AG09319 (cell line): ENCODE measurements around the gene SOX13.

ENCODE experiments used
- DNase-seq: peaks from one replicate; pipeline ENCODE4 v3.0.0-alpha.2; 2010; ENCODE audit warnings: low read depth; ENCODE audit errors: extremely low read depth
- TF ChIP-seq, protein P1 (sequence below): IDR thresholded peaks from 2 replicates; pipeline ENCODE4 v1.5.1; 2011; ENCODE audit warnings: low read depth, mild to moderate bottlenecking, inconsistent platforms, low read length, moderate library complexity

SOX13 gene

DNA sequence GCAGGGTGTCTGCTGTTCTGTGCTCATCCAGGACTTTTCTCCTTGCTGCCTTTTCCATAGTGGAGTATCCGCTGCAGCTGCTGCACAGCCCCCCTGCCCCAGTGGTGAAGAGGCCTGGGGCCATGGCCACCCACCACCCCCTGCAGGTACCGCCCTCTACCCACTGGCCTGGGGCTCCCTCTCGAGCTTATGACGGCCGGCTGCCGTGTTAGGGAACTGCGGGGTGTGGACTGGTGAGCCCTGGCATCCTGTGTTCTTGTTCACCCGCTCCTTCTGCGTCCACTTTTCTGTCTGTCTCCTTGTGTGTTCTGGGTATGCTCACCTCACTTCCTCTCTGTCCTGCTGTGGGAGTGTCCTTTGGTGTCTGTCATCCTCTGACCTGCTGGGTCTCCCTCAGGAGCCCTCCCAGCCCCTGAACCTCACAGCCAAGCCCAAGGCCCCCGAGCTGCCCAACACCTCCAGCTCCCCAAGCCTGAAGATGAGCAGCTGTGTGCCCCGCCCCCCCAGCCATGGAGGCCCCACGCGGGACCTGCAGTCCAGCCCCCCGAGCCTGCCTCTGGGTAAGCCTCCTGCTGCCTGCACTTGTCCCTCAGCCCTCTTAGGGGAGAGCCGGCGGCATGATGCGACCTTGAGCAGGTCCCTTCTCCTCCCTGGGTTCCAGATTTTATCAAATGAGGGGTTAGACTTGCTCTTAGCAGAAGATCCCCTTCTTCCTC is 49.1 kb downstream of the SOX13 start:
- DNase-seq = no peak
- TF ChIP-seq, protein P1, sequence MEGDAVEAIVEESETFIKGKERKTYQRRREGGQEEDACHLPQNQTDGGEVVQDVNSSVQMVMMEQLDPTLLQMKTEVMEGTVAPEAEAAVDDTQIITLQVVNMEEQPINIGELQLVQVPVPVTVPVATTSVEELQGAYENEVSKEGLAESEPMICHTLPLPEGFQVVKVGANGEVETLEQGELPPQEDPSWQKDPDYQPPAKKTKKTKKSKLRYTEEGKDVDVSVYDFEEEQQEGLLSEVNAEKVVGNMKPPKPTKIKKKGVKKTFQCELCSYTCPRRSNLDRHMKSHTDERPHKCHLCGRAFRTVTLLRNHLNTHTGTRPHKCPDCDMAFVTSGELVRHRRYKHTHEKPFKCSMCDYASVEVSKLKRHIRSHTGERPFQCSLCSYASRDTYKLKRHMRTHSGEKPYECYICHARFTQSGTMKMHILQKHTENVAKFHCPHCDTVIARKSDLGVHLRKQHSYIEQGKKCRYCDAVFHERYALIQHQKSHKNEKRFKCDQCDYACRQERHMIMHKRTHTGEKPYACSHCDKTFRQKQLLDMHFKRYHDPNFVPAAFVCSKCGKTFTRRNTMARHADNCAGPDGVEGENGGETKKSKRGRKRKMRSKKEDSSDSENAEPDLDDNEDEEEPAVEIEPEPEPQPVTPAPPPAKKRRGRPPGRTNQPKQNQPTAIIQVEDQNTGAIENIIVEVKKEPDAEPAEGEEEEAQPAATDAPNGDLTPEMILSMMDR = no peak

DNA sequence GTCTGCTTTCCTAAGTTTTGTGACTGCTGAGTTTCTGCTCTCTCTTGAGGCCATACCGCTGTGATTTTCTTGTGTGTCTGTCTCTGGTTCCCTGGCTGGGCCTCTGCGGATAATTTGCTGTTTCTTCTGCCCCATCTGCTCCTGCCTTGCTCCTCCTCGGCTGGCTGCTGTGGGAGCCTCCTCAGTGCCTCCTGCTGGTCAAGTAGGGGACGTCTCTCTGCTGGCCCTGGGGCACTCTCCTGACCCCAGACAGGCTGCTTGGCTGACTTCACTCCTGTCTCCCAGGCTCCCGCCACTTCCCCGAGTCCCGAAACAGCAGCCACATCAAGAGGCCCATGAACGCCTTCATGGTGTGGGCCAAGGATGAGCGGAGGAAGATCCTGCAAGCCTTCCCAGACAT is 50.5 kb downstream of the SOX13 start:
- no peak for DNase-seq

DNA sequence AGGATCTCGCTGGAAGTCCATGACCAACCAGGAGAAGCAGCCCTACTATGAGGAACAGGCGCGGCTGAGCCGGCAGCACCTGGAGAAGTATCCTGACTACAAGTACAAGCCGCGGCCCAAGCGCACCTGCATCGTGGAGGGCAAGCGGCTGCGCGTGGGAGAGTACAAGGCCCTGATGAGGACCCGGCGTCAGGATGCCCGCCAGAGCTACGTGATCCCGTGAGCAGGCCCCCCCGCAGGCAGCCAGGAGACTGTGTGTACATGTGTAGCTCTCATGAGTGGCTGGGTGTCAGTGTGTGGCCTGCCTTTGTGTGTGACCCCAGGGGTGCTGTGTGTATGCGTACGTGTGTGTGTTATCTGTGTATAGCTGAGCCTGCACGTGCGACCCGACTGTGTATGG is 51.7 kb downstream of the SOX13 start:
- TF ChIP-seq, protein P1 = no peak
- no peak for DNase-seq

More for the DNA sequence above, 50.5 kb downstream of the SOX13 start:
- TF ChIP-seq, protein P1 = peak; percentile 19

DNA sequence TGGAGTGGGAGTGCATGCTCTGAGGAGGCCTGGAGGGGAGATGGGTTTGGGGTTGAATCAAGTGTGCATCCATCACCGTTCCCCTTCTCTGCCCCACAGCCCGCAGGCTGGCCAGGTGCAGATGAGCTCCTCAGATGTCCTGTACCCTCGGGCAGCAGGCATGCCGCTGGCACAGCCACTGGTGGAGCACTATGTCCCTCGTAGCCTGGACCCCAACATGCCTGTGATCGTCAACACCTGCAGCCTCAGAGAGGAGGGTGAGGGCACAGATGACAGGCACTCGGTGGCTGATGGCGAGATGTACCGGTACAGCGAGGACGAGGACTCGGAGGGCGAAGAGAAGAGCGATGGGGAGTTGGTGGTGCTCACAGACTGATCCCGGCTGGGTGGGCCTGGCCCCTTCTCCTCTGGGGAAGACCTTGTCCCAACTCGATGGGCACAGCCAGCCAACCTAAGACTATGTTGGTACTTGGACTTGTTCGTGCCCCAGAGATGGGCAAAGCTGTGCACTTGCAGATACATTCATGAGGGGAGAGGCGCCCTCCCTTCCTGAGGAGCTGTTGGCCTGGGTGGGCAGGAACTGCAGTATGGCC is 52.9 kb downstream of the SOX13 start:
- no peak for DNase-seq
- TF ChIP-seq, protein P1 = no peak

DNA sequence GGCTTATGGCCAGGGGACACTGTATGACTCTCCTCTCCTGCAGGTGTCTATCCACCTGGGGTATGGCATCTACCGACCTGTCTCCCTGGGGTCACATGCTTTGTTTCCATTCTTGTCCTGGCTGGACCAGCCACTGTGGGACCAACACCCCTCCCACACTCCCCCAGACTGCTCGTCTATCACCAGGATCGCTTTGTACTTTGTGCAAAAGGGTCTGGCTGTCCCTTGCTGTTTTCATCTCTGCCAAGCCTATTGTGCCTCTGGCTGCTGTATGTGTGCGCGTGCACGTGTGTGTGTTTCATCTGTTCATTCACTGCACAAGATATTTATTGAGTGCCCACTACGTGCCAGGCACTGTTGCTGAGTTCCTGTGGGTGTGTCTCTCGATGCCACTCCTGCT is 53.5 kb downstream of the SOX13 start:
- TF ChIP-seq, protein P1 = no peak
- DNase-seq = no peak

DNA sequence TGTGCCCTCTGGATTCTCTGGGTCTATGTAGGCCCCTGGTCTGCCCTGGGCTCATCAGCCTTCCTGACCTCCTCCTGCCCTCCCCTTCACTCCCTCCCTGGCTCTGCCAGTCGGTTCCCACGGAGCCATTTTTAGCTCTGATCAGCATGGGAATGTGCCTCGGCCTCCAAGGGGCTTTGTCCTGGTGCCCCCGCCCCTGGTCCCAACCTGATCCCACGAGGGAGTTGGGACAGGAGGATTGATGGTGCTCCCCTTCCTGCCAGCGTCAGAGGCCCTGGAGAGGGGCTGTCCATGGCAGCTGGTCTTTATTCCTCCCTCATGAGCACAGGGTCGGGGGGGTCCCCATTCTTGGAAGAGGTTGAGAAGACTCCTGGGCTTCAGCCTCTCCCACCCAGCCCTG is 54.0 kb downstream of the SOX13 start:
- DNase-seq = no peak
- TF ChIP-seq, protein P1 = no peak

DNA sequence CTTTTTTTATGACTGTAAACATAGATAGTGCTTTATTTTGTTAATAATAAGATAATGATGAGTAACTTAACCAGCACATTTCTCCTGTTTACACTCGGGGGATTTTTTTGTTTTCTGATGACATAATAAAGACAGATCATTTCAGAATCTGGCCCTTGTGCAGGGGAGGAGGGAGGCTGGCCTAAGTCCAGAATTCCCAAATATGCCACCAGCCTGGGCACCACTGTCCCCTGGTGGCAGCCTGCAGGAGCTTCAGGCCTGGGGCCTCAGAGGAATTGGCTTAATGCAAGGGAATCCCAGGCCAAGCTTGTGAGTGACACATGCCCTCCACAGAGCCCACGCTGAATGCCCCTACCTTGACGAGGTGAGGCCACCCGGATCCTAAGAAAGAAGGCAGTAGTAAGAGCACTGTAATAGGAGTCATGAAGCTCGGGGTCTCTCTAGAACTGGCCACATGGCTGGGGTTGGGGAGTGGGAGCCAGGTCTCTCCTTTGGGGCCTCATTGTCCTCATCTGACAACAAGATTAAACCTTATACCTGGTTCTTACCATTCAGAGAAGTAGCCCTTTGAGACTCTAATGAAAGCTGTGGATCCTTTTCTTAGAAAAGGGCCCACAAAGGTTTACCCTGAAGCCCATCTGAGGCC is 54.8 kb downstream of the SOX13 start:
- TF ChIP-seq, protein P1 = peak; percentile 99
- DNase-seq = peak; percentile 76
